Measurements from ENCODE around the gene ZFR2.

Gene ZFR2

GRCh38 chr19:3873151-3873550 is 4.3 kb upstream of the ZFR2 start:
- no peak for DNase-seq (ENCODE audit: low spot score)

GRCh38 chr19:3867971-3868769 is 668 bp downstream of the ZFR2 start:
- DNase-seq (ENCODE audit: low spot score) = peak; percentile 68

GRCh38 chr19:3866910-3867638 is 1.8 kb downstream of the ZFR2 start:
- no peak for DNase-seq (ENCODE audit: low spot score)

DNA sequence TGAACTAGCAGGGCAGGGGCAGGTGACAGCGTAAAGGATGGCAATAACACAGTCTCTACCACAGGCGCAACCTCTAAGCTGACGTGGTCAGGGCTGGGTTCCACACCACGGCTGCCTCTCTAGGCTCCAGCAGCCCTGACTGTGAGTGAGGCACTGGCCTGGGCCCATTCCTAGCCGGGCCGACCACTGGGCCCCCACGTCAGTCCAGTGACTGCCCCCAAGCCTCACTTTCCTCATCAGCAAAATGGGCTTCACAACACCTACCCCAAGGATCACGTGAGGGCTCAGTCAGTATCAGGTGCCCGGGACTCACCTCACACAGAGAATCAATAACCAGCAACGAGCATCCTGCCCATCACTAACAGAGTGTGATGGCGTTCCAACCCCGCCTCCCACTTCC is 5.2 kb downstream of the ZFR2 start:
- no peak for DNase-seq (ENCODE audit: low spot score)

DNA sequence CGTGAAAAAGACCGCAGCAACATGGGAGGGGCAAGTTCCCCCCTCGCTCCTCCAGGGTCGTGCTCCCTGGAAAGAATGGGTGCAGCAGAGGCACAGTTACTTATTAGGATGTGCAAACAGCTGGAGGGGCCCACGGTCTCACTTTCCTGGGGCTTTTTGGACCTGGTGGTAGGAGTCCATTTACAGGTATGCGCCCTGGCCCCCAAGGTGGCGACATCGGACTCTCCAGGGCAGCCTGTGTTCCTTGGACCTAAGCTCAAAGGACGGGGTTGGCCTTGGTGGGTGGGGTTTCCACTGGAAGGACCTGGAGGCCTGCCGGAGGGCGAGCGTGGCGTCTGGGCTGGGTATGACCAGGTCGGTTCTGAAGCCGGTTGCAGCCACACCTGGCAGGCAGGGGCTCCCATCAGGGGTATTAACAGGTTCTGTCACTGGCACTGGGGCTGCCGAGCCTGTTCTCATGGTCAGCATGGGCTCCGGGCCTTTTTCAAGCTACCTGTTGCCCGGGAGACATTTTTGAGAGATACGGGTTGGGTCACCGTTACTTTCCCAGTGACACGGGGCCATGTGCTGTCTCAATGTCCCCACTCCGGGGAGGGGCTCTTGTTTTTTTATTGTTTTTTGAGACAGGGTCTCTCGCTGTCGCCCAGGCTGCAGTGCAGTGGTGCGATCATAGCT is 5.9 kb downstream of the ZFR2 start:
- no peak for DNase-seq (ENCODE audit: low spot score)

DNA sequence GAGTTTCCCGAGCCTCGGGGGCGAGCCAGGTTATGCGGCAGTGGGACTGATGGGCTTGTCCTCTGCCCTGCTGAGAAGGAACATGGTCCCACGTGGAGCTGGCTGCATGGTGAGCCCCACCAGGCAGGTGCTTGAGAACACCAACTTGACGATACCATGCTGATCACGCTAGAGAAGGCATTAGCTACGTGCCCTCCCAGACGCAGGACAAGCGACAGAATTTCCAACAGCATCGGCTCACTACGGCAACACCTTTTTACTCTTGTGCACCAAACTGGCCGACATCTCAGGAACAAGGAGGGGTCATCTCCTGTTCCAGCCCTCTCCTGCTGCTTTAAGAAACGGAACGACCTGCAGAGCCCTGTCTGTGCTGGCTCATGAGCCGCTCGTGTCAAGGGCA is 8.3 kb downstream of the ZFR2 start:
- DNase-seq (ENCODE audit: low spot score) = no peak

GRCh38 chr19:3857449-3858003 is 11.3 kb downstream of the ZFR2 start:
- DNase-seq (ENCODE audit: low spot score) = no peak

DNA sequence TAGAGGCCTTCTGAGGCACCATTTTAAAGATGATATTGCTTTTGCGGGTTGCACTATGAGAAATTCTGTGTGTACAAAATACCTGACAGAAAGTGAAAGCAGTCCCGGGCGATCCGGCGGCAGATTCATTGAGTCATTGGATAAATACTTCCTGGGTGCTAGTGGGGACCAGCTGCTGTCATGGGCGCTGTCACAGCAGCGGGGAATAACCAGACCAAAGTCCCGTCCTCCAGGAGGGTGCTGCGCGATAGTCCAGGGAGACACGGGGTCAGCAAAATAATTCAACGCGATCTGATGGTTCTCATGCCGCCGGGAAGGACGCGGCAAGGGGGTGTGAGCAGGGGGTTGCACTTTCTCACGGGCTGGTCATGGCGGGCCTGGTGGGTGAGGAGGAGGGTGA is 13.5 kb downstream of the ZFR2 start:
- DNase-seq (ENCODE audit: low spot score) = no peak

- no peak for DNase-seq (ENCODE audit: low spot score)
Measured at GRCh38 chr19:3852614-3853254, 16.1 kb downstream of the ZFR2 start.

- DNase-seq (ENCODE audit: low spot score) = no peak
Measured at GRCh38 chr19:3852177-3852511, 16.7 kb downstream of the ZFR2 start.

- no peak for DNase-seq (ENCODE audit: low spot score)
Measured at GRCh38 chr19:3851254-3852176, 17.3 kb downstream of the ZFR2 start.

DNA sequence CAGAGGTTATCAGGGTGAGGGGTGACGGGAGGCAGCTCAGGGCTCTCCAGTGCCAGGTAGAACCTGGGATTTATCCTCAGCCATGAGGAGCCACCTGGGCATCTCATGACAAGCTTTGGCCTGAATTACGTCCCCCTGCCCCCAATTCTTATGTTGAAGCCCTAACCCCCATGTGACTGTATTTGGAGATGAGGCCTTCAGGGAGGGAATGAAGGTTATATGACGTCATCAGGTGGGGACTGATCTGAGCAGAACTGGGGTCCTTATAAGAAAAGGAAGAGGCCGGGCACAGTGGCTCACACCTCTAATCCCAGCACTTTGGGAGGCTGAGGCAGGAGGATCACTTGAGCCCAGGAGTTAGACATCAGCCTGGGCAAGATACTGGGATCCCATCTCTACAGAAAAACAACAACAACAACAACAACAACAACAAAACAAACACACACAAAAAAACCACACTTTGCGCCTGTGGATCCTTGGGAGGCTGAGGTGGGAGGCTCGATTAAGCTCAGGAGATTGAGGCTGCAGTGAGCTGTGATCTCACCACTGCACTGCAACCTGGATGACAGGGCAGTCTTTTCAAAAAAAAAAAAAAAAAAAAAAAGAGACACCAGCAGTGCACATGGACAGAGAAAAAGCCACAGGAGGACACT is 18.4 kb downstream of the ZFR2 start:
- no peak for DNase-seq (ENCODE audit: low spot score)

- DNase-seq (ENCODE audit: low spot score) = no peak
Measured at GRCh38 chr19:3849787-3850186, 19.1 kb downstream of the ZFR2 start.

GRCh38 chr19:3849092-3849491 is 19.7 kb downstream of the ZFR2 start:
- peak; percentile 77 for DNase-seq (ENCODE audit: low spot score)

GRCh38 chr19:3844596-3844995 is 24.2 kb downstream of the ZFR2 start:
- no peak for DNase-seq (ENCODE audit: low spot score)

- DNase-seq (ENCODE audit: low spot score) = no peak
Measured at GRCh38 chr19:3842948-3843347, 25.9 kb downstream of the ZFR2 start.

- DNase-seq (ENCODE audit: low spot score) = no peak
Measured at GRCh38 chr19:3840804-3841203, 28.0 kb downstream of the ZFR2 start.

- no peak for DNase-seq (ENCODE audit: low spot score)
Measured at GRCh38 chr19:3839941-3840340, 28.9 kb downstream of the ZFR2 start.

DNA sequence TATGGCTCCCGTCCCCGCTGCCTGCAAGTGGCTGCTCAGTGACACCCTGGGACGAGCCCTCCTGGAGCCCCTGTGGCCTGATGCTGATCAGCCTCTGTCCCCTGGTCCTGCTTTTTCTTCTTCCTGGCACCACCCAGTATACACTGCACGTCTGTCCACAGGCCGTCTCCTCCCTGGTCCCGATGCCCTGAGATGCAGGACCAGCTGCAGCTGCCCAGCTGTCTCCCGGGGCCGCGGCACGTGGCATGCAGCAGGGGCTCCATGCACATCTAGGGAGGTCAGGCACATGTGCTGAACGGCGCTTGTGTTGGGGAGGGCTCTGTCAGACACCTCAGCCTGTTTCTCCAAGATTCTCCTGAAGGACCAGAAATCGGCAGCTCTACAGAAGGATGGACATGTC is 30.2 kb downstream of the ZFR2 start:
- DNase-seq (ENCODE audit: low spot score) = no peak

- DNase-seq (ENCODE audit: low spot score) = no peak
Measured at GRCh38 chr19:3837922-3838321, 30.9 kb downstream of the ZFR2 start.

DNA sequence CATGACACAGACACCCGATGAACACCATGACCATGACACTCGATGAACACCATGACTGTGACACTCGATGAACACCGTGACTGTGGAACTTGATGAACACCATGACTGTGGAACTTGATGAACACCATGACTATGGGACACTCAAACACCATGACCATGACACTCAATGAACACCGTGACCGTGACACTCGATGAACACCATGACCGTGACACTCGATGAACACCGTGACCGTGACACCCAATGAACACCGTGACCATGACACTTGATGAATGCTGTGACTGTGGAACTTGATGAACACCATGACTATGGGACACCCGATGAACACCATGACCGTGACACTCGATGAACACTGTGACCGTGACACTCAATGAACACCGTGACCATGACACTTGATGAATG is 31.5 kb downstream of the ZFR2 start:
- DNase-seq (ENCODE audit: low spot score) = no peak

Measured in iPS-NIHi11 (cell line).